A549 (cell line): Measurements from ENCODE around the gene OGA. TPM values are rescaled to one million over a fixed set of nuclear protein-coding genes. Genes with fewer than 3 reads are reported as not detected.

Experiments used
- ATAC-seq, 2 experiments: fragments of 200-7000 bp in 1 of 2; fragments of >200 bp in 1 of 2; cut with Nextera tagmentation in 1 of 2; cut with Tn5 transposase in 1 of 2; 3 replicates each; pipeline versions ENCODE4 v1.8.0 to v1.9.1; 2018 to 2020; ENCODE audit warnings: mild to moderate bottlenecking in 1 of 2, moderate library complexity in 1 of 2
- CTCF ChIA-PET: fragments of 300-600 bp; sonication (Branson Sonifier 250); formaldehyde crosslinking; extraction: SDS; loops from one replicate; lab custom pipeline; 2021; ENCODE audit warnings: antibody characterized with exemption, inconsistent platforms; lab: Yijun Ruan, JAX
- POLR2A ChIA-PET: fragments of 350-600 bp; formaldehyde crosslinking; extraction: SDS; loops from one replicate; lab custom pipeline; 2021; ENCODE audit warnings: antibody characterized with exemption, inconsistent platforms; lab: Yijun Ruan, JAX
- DNase-seq, 2 experiments: peaks; one replicate each; pipeline versions ENCODE4 v3.0.0 to v3.0.0-alpha.2; 2011 to 2016; ENCODE audit warnings: low read depth in 1 of 2, low spot score in 1 of 2
- FAIRE-seq: peaks from 2 replicates; lab custom pipeline; 2011; peaks lifted over from hg19 to GRCh38; lab: Jason Lieb, UNC
- H3K27ac ChIP-seq, 2 experiments: fragments of >200 bp; sonication (Bioruptor Twin); formaldehyde crosslinking; 3 replicates each; pipeline ENCODE4 v1.5.1; 2016 to 2017
- H3K4me1 ChIP-seq: fragments of >200 bp; sonication (Bioruptor Twin); formaldehyde crosslinking; 3 replicates; pipeline ENCODE4 v1.6.1; 2016
- H3K4me2 ChIP-seq: fragments of >200 bp; sonication (Bioruptor Twin); formaldehyde crosslinking; 3 replicates; pipeline ENCODE4 v1.6.1; 2016
- H3K4me3 ChIP-seq: fragments of >200 bp; sonication (Bioruptor Twin); formaldehyde crosslinking; 3 replicates; pipeline ENCODE4 v1.5.1; 2016
- H3K9me3 ChIP-seq: fragments of >200 bp; sonication (Bioruptor Twin); formaldehyde crosslinking; 3 replicates; pipeline ENCODE4 v1.6.1; 2016
- CBX8 ChIP-seq: fragments of 200-600 bp; sonication (generic); IDR thresholded peaks from 2 replicates; pipeline ENCODE4 v1.6.1; 2016
- ESRRA ChIP-seq: fragments of 150-350 bp; IDR thresholded peaks from 2 replicates; pipeline ENCODE4 v1.6.1; 2014; ENCODE audit warnings: mild to moderate bottlenecking, low read length, borderline replicate concordance
- FOSL2 ChIP-seq, 2 experiments: fragments of 450-650 bp in 1 of 2; fragments of >200 bp in 1 of 2; sonication (Bioruptor Twin) in 1 of 2; formaldehyde crosslinking; IDR thresholded peaks; 2 replicates each; pipeline versions ENCODE4 v1.5.0 to v1.6.1; 2016 to 2020; ENCODE audit warnings: mild to moderate bottlenecking in 1 of 2, moderate library complexity in 1 of 2
- JUN ChIP-seq, 2 experiments: fragments of >200 bp; sonication (Bioruptor Twin); formaldehyde crosslinking; IDR thresholded peaks; 2 replicates in 1 of 2; 3 replicates in 1 of 2; pipeline ENCODE4 v1.6.1; 2016 to 2017
- KDM1A ChIP-seq: fragments of 200-600 bp; sonication (generic); IDR thresholded peaks from 2 replicates; pipeline ENCODE4 v1.6.1; 2016; ENCODE audit warnings: low read depth, mild to moderate bottlenecking
- KDM5A ChIP-seq: fragments of 200-600 bp; sonication (generic); IDR thresholded peaks from 2 replicates; pipeline ENCODE4 v1.6.1; 2016; ENCODE audit warnings: antibody characterized with exemption, mild to moderate bottlenecking
- POLR2AphosphoS2 ChIP-seq: conservative IDR thresholded peaks from 2 replicates; pipeline ENCODE4 v1.6.1; 2012; ENCODE audit warnings: low read length, improper control_type of control experiment, inconsistent platforms
- RFX5 ChIP-seq: fragments of 450-650 bp; IDR thresholded peaks from 2 replicates; pipeline ENCODE4 v1.7.1; 2014; ENCODE audit warnings: antibody characterized with exemption, mild to moderate bottlenecking, moderate library complexity
- SMC3 ChIP-seq: fragments of >200 bp; sonication (Bioruptor Twin); formaldehyde crosslinking; IDR thresholded peaks from 3 replicates; pipeline ENCODE4 v1.6.1; 2018; ENCODE audit warnings: inconsistent platforms
- USF2 ChIP-seq: fragments of 450-650 bp; IDR thresholded peaks from 2 replicates; pipeline ENCODE4 v1.6.1; 2014; ENCODE audit warnings: antibody characterized with exemption
- ZC3H11A ChIP-seq: fragments of 450-650 bp; IDR thresholded peaks from 2 replicates; pipeline ENCODE4 v1.6.1; 2014; ENCODE audit warnings: antibody characterized with exemption, mild to moderate bottlenecking
- WGBS: methylation state at CpG from one replicate; pipeline ENCODE4 v1.1.6; 2017; ENCODE audit errors: missing lambda C conversion rate; 5-methylcytosine and 5-hydroxymethylcytosine counted together
- polyA plus RNA-seq, 4 experiments: library from polyadenylated mRNA; depleted of rRNA in 3 of 4; stranded (reverse); fragments of >200 nt; fragmentation: RNase III in 1 of 4; extraction: RNeasy Plus Mini Kit Qiagen cat#74134 plus additional on column Dnase treatment in 1 of 4; gene quantifications; 2 replicates in 3 of 4; 3 replicates in 1 of 4; pipeline ENCODE4 v1.2.3, GENCODE V29; 2011 to 2017
- TF ChIP-seq, protein P1 (sequence below): fragments of 200-600 bp; sonication (generic); IDR thresholded peaks from 2 replicates; pipeline ENCODE4 v1.6.1; 2016; ENCODE audit warnings: antibody characterized with exemption, mild to moderate bottlenecking, moderate library complexity
- TF ChIP-seq, protein P2 (sequence below): fragments of 150-350 bp; IDR thresholded peaks from 2 replicates; pipeline ENCODE4 v1.6.1; 2014; ENCODE audit warnings: low read depth, mild to moderate bottlenecking, low read length

OGA gene
- polyA plus RNA-seq, 2 of the 4 experiments (the other 2 are of a cell fraction), result 40.3 to 79.1 TPM

DNA sequence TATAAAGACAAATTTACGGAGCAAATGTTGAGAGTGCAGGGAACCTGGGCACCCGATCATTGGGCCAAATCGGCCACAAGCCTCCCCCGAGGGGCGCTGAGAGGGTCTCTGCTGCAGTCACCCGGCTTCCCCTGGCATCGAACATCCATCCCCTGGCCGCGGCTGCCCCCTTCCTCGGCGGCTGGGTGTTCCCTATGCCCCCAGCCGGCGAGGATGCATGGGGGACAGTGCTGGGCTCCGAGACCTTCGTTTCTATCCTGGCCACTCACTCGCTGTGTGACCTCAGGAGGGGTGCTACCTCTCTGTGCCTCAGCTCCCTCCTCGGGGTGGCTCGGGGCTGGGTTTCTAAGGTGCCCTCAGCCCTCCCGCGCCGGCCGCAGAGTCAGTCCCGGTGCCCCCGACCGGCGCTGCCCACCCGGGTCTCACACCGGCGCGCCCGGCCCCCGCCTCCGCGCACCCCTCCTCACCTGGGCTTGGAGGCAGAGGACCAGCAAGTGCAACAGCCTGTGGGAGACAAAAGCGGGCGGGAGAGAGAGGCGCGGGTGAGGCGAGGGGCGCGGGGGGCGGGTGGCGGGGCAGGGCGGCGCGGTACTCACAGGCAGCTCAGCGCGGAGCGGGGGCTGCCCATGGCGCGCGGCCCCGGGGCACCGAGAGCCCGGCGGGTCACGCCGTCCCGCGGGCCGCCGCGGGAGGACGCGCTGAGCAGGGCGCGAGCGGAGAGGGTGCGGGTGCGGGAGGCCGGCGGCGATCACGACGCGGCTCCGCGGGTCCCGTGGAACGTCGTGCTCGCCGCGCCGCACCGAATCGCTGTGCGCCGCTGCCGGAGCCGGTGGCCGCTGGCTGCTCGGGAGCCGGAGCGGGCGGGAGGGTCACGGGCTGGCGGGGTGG is 42.7 kb downstream of the OGA start, which contains the start of gene FGF8:
FGF8 (minus strand) TSS at position 842 of the 888 bp plus-strand sequence; CDS start at position 628, 214 bp downstream.
- DNase-seq (no peak), ATAC-seq (no peak), FAIRE-seq (no peak)
- 42% methylated on average over 18 of the region's 98 CpGs for WGBS
- TF ChIP-seq JUN (IDR thresholded peaks at IDR 0.05), result no peak
- no peak for TF ChIP-seq POLR2AphosphoS2
- TF ChIP-seq, protein P1, sequence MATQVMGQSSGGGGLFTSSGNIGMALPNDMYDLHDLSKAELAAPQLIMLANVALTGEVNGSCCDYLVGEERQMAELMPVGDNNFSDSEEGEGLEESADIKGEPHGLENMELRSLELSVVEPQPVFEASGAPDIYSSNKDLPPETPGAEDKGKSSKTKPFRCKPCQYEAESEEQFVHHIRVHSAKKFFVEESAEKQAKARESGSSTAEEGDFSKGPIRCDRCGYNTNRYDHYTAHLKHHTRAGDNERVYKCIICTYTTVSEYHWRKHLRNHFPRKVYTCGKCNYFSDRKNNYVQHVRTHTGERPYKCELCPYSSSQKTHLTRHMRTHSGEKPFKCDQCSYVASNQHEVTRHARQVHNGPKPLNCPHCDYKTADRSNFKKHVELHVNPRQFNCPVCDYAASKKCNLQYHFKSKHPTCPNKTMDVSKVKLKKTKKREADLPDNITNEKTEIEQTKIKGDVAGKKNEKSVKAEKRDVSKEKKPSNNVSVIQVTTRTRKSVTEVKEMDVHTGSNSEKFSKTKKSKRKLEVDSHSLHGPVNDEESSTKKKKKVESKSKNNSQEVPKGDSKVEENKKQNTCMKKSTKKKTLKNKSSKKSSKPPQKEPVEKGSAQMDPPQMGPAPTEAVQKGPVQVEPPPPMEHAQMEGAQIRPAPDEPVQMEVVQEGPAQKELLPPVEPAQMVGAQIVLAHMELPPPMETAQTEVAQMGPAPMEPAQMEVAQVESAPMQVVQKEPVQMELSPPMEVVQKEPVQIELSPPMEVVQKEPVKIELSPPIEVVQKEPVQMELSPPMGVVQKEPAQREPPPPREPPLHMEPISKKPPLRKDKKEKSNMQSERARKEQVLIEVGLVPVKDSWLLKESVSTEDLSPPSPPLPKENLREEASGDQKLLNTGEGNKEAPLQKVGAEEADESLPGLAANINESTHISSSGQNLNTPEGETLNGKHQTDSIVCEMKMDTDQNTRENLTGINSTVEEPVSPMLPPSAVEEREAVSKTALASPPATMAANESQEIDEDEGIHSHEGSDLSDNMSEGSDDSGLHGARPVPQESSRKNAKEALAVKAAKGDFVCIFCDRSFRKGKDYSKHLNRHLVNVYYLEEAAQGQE, result no peak
- no peak for TF ChIP-seq ZC3H11A
- 0 out of 2 replicates have a peak, but pooled peaks have one; percentile 15 for TF ChIP-seq KDM1A
- no peak for TF ChIP-seq KDM5A
- peaks cover 13% of the 10 kb centered on the region for H3K4me1 ChIP-seq
- H3K27ac ChIP-seq, result peak within 1 kb of the TSS; percentile 3 to 82; a peak in 4 of 6 replicates
- POLR2A ChIA-PET, result no interaction called here
- CTCF ChIA-PET, result interaction anchor here (1.5 kb wide), 1 partner anchor 9 kb away, joined by 3 read pairs; no protein-coding TSS in a partner anchor
- peak within 1 kb of the TSS; percentile 53 for H3K4me3 ChIP-seq
- H3K9me3 ChIP-seq, result no peaks in the 10 kb centered on the region
- peak within 1 kb of the TSS; percentile 99 for H3K4me2 ChIP-seq

DNA sequence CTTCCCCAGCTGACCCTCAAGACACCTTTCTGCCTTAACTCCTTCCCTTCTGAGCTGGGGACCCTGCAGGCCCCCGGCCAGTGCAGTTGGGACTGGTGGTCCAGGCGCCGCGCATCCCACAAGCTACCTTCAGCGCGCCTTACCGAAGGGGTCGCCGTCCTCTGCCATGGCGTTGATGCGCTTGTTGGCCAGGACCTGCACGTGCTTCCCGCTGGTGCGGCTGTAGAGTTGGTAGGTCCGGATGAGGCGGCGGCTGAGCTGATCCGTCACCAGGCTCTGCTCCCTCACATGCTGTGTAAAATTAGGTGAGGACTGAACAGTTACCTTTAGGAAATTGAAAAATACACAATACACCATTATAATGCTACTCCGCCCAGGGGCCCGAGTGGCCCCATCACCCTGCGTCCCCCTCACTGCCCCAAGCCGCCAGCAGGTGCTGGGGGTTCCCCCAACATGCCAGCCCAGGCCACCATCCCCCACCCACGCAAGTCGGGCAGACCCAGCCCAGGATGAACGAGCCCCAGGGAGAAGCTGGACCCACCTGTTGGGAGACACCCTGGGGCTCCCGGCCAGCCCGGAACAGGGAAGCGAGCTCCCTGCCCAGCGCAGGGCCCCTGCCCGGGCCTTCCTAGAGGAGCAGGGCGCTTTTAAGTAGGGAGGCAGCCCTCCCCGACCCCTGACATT is 43.5 kb downstream of the OGA start:
- TF ChIP-seq JUN (IDR thresholded peaks at IDR 0.05) (no peak), SMC3 (no peak), RFX5 (no peak), CBX8 (no peak), ESRRA (no peak), USF2 (no peak), FOSL2 (IDR thresholded peaks at IDR 0.05) (no peak), FOSL2 (CRISPR knock-in tag; IDR thresholded peaks at IDR 0.05) (no peak)
- TF ChIP-seq, protein P2, sequence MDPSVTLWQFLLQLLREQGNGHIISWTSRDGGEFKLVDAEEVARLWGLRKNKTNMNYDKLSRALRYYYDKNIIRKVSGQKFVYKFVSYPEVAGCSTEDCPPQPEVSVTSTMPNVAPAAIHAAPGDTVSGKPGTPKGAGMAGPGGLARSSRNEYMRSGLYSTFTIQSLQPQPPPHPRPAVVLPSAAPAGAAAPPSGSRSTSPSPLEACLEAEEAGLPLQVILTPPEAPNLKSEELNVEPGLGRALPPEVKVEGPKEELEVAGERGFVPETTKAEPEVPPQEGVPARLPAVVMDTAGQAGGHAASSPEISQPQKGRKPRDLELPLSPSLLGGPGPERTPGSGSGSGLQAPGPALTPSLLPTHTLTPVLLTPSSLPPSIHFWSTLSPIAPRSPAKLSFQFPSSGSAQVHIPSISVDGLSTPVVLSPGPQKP, result no peak
- CTCF ChIA-PET, result interaction anchor here (1.1 to 1.5 kb wide), 2 partner anchors 10 to 64 kb away, joined by 3 read pairs; no protein-coding TSS in a partner anchor
- DNase-seq (no peak), FAIRE-seq (no peak), ATAC-seq (no peak)
- 90% methylated on average over 31 of the region's 32 CpGs for WGBS
- Histone ChIP-seq H3K4me3 (no peak overlapping the region), H3K9me3 (no peaks in the 10 kb centered on the region), H3K4me2 (no peak overlapping the region), H3K4me1 (peaks cover 6% of the 10 kb centered on the region; the same call in 1 of the 3 replicates), H3K27ac (no peak overlapping the region)
- POLR2A ChIA-PET, result no interaction called here
